NCI-H2171 (cell line): ENCODE results near the gene KLC3.

ENCODE experiments used
- DNase-seq: peaks from one replicate; lab custom pipeline; 2025; lab: John Stamatoyannopoulos, UW

Gene KLC3

GRCh38 chr19:45370410-45371204 lies 30.1 kb downstream of the KLC3 start, which contains the start of gene ERCC2:
TSS of gene ERCC2 (minus strand) at chr19:45370573. CDS start at chr19:45370540, 33 bp downstream.
- peak; percentile 98 for DNase-seq

- no peak for DNase-seq
Observed at GRCh38 chr19:45376045-45376724, 35.6 kb downstream of the KLC3 start.

- no peak for DNase-seq
Observed at GRCh38 chr19:45380107-45380506, 39.6 kb downstream of the KLC3 start.

GRCh38 chr19:45382426-45382825 lies 41.9 kb downstream of the KLC3 start:
- no peak for DNase-seq

GRCh38 chr19:45385392-45386221 lies 45.1 kb downstream of the KLC3 start:
- DNase-seq, result no peak

GRCh38 chr19:45391346-45391745 lies 50.8 kb downstream of the KLC3 start:
- no peak for DNase-seq

- DNase-seq, result no peak
Observed at GRCh38 chr19:45391871-45392665, 51.5 kb downstream of the KLC3 start.

GRCh38 chr19:45395821-45396617 lies 55.5 kb downstream of the KLC3 start:
- DNase-seq, result no peak

- DNase-seq, result peak; percentile 71
Observed at GRCh38 chr19:45400192-45400591, 59.6 kb downstream of the KLC3 start.
